Stimulated activated naive CD4-positive, alpha-beta T cell (primary cell): ENCODE measurements around the gene KLK15.

Experiments used
- DNase-seq, 6 experiments: peaks; one replicate each; lab custom pipeline; 2025; lab: John Stamatoyannopoulos, UW

KLK15 gene

GRCh38 chr19:50843701-50844221 is 10.4 kb upstream of the KLK15 start:
- DNase-seq: no peak

DNA sequence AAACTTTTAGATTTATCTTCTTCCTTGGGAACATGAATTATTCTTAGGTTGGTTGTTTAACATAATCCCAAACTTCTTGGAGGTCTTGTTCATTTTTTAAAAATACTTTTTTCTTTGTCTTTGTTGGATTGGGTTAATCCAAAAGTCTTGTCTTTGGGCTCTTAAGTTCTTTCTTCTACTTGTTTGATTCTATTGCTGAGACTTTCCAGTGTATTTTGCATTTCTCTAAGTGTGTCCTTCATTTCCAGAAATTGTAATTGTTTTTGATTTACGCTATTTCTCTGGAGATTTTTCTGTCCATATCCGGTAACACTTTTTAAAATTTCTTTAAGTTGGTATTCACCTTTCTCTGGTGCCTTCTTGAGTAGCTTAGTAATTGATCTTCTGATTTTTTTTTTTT is 9.8 kb upstream of the KLK15 start:
- DNase-seq: no peak

- no peak for DNase-seq
These were observed 8.8 kb upstream of the KLK15 start for GRCh38 chr19:50842130-50842529.

DNA sequence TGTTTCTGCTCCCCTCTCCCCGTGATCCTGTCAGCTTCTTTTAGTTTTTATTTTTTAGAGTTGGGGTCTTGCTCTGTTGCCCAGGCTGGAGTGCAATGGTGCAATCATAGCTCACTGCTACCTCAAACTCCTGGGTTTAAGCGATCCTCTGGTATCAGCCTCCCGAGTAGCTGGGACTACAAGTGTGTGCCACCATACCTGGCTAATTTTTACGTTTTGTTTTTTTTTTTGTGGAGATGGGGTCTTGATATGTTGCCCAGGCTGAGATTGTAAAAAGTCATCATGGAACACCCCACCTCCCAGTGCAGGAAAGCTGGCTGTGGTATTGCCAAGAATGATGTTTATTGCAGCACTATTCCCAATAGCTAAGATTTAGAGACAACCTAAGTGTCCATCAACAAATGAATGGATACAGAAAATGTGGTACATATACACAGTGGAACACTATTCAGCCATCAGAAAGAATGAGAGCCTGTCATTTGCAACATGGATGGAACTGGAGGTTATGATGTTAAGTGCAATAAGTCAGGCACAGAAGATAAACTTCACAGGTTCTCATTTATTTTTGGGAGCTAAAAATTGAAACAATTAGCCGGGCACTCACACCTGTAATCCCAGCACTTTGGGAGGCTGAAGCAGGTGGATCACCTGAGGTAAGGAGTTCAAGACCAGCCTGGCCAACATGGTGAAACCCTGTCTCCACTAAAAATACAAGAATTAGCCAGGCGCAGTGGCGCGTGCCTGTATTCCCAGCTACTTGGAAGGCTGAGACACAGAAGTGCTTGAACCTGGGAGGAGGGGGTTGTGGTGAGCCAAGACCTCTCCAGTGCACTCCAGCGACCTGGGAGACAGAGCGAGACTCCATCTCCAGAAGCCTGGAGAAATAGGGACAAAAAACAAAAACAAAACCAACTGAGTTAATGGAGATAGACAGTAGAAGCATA is 6.6 kb upstream of the KLK15 start:
- DNase-seq: no peak

- DNase-seq: no peak
These were observed 4.9 kb upstream of the KLK15 start for GRCh38 chr19:50838239-50838638.

GRCh38 chr19:50837300-50837699 is 3.9 kb upstream of the KLK15 start:
- DNase-seq: no peak

- no peak for DNase-seq
These were observed 3.3 kb upstream of the KLK15 start for GRCh38 chr19:50836543-50837195.

- DNase-seq: peak in 5 of 6 experiments; percentile 7 to 44 (median 31)
These were observed 2.6 kb upstream of the KLK15 start for GRCh38 chr19:50835785-50836542.

- no peak for DNase-seq
These were observed 1.9 kb upstream of the KLK15 start for GRCh38 chr19:50835103-50835784.

GRCh38 chr19:50833802-50834167 is 411 bp upstream of the KLK15 start:
- DNase-seq: no peak

DNA sequence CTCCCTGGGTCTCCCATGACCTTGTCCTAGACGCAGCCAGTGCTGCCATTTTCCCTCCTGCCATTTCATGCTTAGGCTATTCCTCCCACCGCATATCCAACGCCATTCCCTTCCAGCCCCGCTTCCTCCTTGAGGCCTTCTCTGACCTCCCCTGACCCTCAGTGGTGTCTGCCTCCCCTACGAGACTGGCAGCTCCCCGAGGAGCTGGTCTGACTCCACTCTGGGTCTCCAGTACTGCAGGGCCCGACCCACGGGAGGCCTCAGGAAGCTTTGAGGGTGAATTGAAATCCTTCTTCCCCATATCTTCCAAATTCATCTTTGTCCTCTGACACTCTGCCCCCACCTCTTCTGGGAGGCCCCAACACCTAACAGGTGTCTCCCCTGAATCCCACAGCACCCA is 708 bp downstream of the KLK15 start:
- DNase-seq: no peak

DNA sequence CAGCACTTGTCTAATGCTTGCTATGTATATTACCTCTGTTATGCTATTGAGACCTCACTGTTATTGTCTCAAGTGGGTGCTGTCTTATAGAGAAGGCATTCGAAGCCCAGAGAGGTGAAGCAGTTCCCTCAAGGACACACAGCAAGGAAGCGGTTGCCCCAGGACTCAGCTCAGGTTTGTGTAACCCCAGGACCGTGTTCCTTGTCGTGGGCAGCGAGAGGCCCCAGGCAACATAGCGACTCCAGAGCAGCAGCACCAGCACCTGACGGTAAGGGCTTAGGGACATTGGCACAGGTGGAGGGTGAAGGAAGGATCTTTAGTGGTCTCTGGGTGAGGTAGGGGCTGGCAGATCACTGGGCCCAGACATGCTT is 2.4 kb downstream of the KLK15 start:
- no peak for DNase-seq

GRCh38 chr19:50830266-50831025 is 2.9 kb downstream of the KLK15 start:
- DNase-seq: no peak

DNA sequence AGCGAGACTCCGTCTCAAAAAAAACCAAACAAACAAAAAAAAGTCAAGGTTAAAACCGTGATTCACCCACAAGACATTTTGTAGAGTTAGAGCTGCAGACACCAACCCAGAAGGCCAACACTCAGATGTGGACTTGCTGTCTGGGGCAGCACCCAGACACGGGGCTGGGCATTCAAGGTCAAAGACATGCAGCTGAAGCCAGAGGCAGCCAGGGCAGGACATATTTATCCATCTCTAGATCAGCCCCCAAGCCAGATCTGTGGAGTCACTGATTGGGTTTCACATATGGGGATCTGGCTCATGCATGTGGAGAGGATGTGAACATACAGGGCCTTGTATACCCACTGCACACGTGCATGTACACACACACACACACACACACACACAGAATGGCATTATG is 3.6 kb downstream of the KLK15 start:
- DNase-seq: no peak

DNA sequence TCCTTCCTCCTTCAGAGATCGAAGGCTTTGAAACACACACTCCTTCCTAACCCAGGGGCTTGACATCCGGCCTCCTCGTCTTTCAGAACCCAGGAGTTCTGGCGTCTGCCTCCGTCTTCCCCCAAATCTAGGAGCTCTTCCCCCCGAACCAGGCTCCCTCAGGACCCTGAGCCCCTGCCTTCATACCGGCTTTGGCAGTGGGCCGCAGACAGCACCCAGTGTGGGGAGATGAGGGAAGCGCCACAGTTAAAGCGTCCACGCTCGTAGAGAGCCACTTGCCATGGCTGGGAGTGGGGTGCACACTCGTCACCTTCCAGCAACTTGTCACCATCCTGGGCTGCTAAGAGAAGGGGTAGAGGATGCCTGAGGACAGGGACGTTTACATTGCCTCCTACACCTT is 5.9 kb downstream of the KLK15 start:
- DNase-seq: no peak

DNA sequence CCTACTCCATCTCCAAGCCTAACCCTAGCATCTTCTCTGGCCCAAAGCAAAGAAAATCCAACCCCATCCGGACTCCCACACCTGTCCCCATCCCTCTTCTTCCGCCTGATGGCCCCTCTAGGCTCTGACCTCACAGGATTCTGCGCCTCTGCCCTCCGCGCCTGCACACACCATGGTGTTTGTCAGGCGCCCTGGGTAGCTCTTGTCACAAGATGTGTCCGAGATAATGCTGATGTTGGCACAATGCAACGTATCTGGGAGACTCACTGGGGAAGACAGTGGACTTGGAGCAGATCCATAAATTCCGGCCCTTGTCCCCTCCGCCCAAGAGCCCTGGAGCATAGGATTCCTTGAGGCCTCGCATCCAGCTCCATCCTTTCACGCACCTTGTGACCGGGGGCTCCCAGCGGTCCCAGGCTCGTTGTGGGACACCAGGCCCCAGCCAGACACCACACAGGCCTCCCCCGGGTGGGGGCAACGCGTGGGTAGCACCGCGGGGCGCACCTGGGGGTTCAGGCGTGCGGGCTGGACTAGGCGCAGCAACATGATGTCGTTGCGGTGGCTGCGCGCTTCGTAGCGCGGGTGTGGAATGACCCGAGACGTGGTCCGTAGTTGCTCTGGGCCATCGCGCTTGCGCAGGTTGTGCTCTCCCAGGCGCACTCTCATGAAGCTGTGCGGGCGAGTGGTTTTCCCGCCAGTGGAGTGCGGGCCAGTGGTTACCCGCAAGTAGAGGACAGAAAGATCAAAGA is 6.7 kb downstream of the KLK15 start:
- DNase-seq: no peak

DNA sequence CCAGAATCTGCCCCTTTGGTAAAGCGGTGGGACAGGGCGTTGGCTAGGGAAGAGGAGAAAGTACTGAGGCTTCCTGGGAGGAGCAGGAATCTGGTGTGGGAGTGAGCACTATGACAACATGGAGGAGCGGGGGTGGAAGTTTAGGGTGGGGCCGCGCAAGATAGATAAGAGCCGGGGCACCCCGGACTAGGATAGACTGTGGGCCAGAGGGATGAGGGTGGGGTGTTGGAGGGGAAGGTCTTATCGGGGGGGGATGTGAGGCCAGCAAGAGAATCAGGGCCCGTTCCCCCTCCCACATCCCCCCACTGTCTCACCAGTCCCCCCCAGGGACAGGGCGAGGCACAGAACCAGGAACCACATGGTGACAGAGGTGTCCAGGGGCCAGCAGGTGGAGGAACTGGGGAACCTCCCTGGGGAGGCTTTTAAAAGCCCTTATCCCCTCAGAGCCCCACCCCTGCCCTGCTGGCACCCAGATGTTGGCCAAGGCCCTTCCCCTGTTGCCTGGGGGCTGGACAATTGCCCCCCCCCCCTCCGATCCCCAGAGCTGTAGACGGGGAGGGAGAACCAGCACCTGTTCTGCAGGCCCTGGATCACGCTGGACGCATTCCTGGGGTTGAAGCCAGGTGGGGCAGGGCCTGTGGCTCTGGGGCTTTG is 9.9 kb downstream of the KLK15 start, which contains the start of gene KLK1:
Gene KLK1, minus strand, starts transcription at position 399 of the 654 bp plus-strand sequence. Its CDS starts 39 bp downstream, at position 360.
- DNase-seq: no peak

- no peak for DNase-seq
These were observed 10.6 kb downstream of the KLK15 start for GRCh38 chr19:50822661-50823208.

DNA sequence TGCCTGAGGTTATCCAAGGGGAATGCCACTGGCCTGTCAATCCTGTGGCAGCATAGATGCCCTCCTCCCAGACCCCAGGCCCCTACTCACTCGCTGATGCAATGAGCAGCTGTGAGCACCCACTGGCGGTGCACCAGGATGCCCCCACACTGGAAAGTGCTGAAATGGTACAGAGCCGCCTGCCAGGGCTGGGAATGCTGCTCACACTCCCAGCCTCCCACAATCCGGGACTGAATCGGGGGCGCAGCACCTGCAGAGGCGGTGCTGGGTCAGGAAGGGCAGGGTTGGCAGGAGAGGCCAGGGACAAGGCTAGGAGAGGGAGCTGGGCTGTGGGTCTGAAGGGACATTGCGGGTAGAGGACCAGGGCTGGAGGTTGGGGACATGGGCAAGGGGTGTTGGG is 11.8 kb downstream of the KLK15 start:
- DNase-seq: no peak

- DNase-seq: no peak
These were observed 12.1 kb downstream of the KLK15 start for GRCh38 chr19:50821248-50821612.
